Measurements from ENCODE around the gene APLP2. TPM values are rescaled to one million over a fixed set of nuclear protein-coding genes. Genes with fewer than 3 reads are reported as not detected.

The APLP2 gene
- total RNA-seq, 4 donors from 2014 or later: 125 to 226 (median 158) TPM

DNA sequence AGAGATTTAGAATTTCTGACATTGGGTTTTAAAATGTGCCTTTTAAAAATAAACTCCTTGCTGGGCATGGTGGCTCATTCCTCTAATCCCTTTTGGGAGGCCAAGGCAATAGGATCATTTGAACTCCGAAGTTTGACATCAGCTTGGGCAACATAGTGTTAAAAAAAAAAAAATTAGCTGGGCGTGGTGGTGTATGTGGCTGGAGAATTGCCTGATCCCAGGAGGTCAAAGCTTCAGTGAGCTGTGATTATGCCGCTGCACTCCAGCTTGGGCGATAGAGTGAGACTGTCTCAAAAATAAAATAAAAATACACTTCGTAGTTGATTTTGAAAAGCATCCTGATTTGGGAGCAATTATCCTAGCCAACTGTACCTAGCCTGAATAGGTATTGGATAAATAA is 3.4 kb upstream of the APLP2 start:
- DNase-seq (ENCODE audit: low spot score in 2 of 2): no peak
- H3K4me3 ChIP-seq (ENCODE audit: low read depth, poor library complexity, severe bottlenecking): no peak overlapping the region
- TF ChIP-seq, protein P1, sequence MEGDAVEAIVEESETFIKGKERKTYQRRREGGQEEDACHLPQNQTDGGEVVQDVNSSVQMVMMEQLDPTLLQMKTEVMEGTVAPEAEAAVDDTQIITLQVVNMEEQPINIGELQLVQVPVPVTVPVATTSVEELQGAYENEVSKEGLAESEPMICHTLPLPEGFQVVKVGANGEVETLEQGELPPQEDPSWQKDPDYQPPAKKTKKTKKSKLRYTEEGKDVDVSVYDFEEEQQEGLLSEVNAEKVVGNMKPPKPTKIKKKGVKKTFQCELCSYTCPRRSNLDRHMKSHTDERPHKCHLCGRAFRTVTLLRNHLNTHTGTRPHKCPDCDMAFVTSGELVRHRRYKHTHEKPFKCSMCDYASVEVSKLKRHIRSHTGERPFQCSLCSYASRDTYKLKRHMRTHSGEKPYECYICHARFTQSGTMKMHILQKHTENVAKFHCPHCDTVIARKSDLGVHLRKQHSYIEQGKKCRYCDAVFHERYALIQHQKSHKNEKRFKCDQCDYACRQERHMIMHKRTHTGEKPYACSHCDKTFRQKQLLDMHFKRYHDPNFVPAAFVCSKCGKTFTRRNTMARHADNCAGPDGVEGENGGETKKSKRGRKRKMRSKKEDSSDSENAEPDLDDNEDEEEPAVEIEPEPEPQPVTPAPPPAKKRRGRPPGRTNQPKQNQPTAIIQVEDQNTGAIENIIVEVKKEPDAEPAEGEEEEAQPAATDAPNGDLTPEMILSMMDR (IDR thresholded peaks at IDR 0.05): no peak
- TF ChIP-seq POLR2A (IDR thresholded peaks at IDR 0.05): no peak
- 32 to 44% methylated on average over 5 of the region's 5 CpGs for WGBS, 2 donors
- intact Hi-C loops (cut with DNase I; ENCODE audit: low total_unique reads): loop anchor here (10.0 kb wide), 1 partner anchor 62 kb away; the partner anchor contains the start of gene PRDM10

GRCh38 chr11:130068546-130068985 is 1.1 kb upstream of the APLP2 start:
- DNase-seq (ENCODE audit: low spot score in 2 of 2): no peak
- 31 to 32% methylated on average over 18 of the region's 18 CpGs for WGBS, 2 donors
- intact Hi-C loops (cut with DNase I; ENCODE audit: low total_unique reads): loop anchor here (10.0 kb wide), 1 partner anchor 64 kb away; the partner anchor contains the start of gene PRDM10
- peak overlapping the region; percentile 58 for H3K4me3 ChIP-seq (ENCODE audit: low read depth, poor library complexity, severe bottlenecking)
- no peak for TF ChIP-seq POLR2A (IDR thresholded peaks at IDR 0.05)
- TF ChIP-seq, protein P1 (IDR thresholded peaks at IDR 0.05): no peak

GRCh38 chr11:130068986-130069658 is 572 bp upstream of the APLP2 start:
- WGBS, 2 donors: 1 to 6% methylated on average over 9 to 47 of the region's 53 CpGs
- intact Hi-C loops (cut with DNase I; ENCODE audit: low total_unique reads): loop anchor here (10.0 kb wide), 1 partner anchor 64 kb away; the partner anchor contains the start of gene PRDM10
- DNase-seq (ENCODE audit: low spot score in 2 of 2): peak; percentile 83 to 96

DNA sequence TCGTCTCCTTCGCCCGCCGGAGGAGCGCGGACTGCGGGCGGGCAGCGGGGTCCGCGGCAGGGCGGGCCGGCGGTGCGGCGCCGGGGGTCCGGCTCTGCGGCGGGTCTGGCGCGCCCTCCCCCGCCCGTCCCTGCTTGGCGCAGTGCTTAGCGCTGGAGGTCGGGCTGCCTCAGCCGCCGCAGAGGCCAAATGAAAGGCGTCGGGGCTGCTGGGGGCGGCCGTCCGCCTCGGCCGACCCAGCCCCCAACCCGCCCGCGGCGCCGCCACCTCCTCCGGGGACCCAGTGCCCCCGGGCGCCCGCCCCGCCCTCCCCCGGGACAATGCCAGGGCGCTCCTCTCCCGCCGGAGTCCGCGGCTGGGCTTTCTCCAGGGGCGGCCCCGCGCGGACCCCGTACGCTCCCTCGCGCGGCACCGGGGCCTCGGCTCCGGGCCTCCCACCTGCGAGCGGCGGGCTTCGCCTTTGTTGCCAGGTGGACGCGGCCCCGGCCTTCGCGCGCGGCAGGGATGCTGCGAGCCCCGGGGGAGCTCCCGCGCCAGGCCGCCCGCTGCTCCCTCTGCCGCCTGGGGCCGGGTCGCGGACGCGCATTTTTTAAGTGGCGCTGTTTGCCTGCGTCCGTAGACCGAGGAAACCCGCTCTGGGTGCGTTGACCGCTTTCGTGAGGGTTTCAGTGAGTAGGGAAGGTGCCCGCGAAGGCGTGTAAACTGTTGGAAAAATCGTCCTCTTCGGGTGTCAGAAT is 583 bp downstream of the APLP2 start:
- TF ChIP-seq, protein P1 (IDR thresholded peaks at IDR 0.05): no peak
- TF ChIP-seq POLR2A (IDR thresholded peaks at IDR 0.05): no peak
- peak in 1 of 2 donors; percentile 89 for DNase-seq (ENCODE audit: low spot score in 2 of 2)
- H3K4me3 ChIP-seq (ENCODE audit: low read depth, poor library complexity, severe bottlenecking): peak overlapping the region; percentile 88
- intact Hi-C loops (cut with DNase I; ENCODE audit: low total_unique reads): no loop called here
- 0 to 1% methylated on average over 13 to 15 of the region's 100 CpGs for WGBS, 2 donors

More at GRCh38 chr11:130068986-130069658, 572 bp upstream of the APLP2 start:
- TF ChIP-seq, protein P1 (IDR thresholded peaks at IDR 0.05): no peak
- no peak for TF ChIP-seq POLR2A (IDR thresholded peaks at IDR 0.05)
- peak overlapping the region; percentile 58 for H3K4me3 ChIP-seq (ENCODE audit: low read depth, poor library complexity, severe bottlenecking)

GRCh38 chr11:130070846-130071200 is 1.1 kb downstream of the APLP2 start:
- intact Hi-C loops (cut with DNase I; ENCODE audit: low total_unique reads): no loop called here
- H3K4me3 ChIP-seq (ENCODE audit: low read depth, poor library complexity, severe bottlenecking): peak overlapping the region; percentile 88
- 0 to 1% methylated on average over 23 of the region's 23 CpGs for WGBS, 2 donors
- no peak for DNase-seq (ENCODE audit: low spot score in 2 of 2)
- TF ChIP-seq, protein P1 (IDR thresholded peaks at IDR 0.05): no peak
- no peak for TF ChIP-seq POLR2A (IDR thresholded peaks at IDR 0.05)
